ENCODE data around the gene DNAJB9. TPM values are rescaled to one million over a fixed set of nuclear protein-coding genes. Genes with fewer than 3 reads are reported as not detected.

The DNAJB9 gene
- total and polyA plus RNA-seq, 9 of the 15 experiments (the other 6 are each of a cell fraction or from before 2014, with no cell fraction given): 4.3 to 34.2 (median 9.6) TPM

- TF ChIP-seq THRB (CRISPR knock-in tag; conservative IDR thresholded peaks at IDR 0.05) (no peak), ZNF24 (IDR thresholded peaks at IDR 0.05) (peak; percentile 20; the same call in 1 of the 2 replicates), ZNF589 (CRISPR knock-in tag; IDR thresholded peaks at IDR 0.05; ENCODE audit: low read depth) (peak; percentile 16; the same call in 1 of the 2 replicates), REST (IDR thresholded peaks at IDR 0.05; ENCODE audit: borderline replicate concordance) (no peak), REST (CRISPR knock-in tag; IDR thresholded peaks at IDR 0.05; ENCODE audit: low read depth) (0 out of 2 replicates have a peak, but pooled peaks have one; percentile 32), SMARCA4 (IDR thresholded peaks at IDR 0.05) (peak; percentile 46), ZBTB9 (CRISPR knock-in tag; IDR thresholded peaks at IDR 0.05) (peak; percentile 45; the same call in 1 of the 2 replicates), TOE1 (IDR thresholded peaks at IDR 0.05; ENCODE audit: borderline replicate concordance) (no peak), TOE1 (CRISPR knock-in tag; IDR thresholded peaks at IDR 0.05; ENCODE audit: borderline replicate concordance, low read depth) (peak; percentile 15; the same call in 1 of the 2 replicates), ZNF511 (CRISPR knock-in tag; IDR thresholded peaks at IDR 0.05) (0 out of 2 replicates have a peak, but pooled peaks have one; percentile 43), HMG20B (CRISPR knock-in tag; IDR thresholded peaks at IDR 0.05) (no peak), BCL6 (CRISPR knock-in tag; IDR thresholded peaks at IDR 0.05) (0 out of 2 replicates have a peak, but pooled peaks have one; percentile 28), KLF10 (CRISPR knock-in tag; IDR thresholded peaks at IDR 0.05) (no peak), OTX1 (CRISPR knock-in tag; IDR thresholded peaks at IDR 0.05) (0 out of 2 replicates have a peak, but pooled peaks have one; percentile 40)
These were observed 783 bp upstream of the DNAJB9 start (continued) for GRCh38 chr7:108568801-108569380.

All from K562 (cell line).